Epithelial cell of proximal tubule (primary cell): ENCODE measurements around the gene SEMA6D. TPM values are rescaled to one million over a fixed set of nuclear protein-coding genes. Genes with fewer than 3 reads are reported as not detected.
A peak's percentile ranks its signal among the peaks of the same experiment; 100 is the strongest.

Experiments used
- DNase-seq: peaks from one replicate; pipeline ENCODE4 v3.0.0-alpha.2; 2011; ENCODE audit warnings: low read depth
- H3K4me3 ChIP-seq: 2 replicates; pipeline ENCODE4 v1.5.1; 2011; ENCODE audit warnings: low read depth, mild to moderate bottlenecking, low read length
- total RNA-seq: library from RNA; depleted of rRNA; stranded (reverse); fragments of >200 nt; gene quantifications from 2 replicates; pipeline ENCODE4 v1.2.3, GENCODE V29; 2015
- TF ChIP-seq, protein P1 (sequence below): conservative IDR thresholded peaks from 2 replicates; pipeline ENCODE4 v1.5.1; 2012; ENCODE audit warnings: low read depth, mild to moderate bottlenecking, low read length

SEMA6D gene
- total RNA-seq, 1 donor from 2014 or later: 2.6 TPM

- H3K4me3 ChIP-seq: no peak overlapping the region
- TF ChIP-seq, protein P1, sequence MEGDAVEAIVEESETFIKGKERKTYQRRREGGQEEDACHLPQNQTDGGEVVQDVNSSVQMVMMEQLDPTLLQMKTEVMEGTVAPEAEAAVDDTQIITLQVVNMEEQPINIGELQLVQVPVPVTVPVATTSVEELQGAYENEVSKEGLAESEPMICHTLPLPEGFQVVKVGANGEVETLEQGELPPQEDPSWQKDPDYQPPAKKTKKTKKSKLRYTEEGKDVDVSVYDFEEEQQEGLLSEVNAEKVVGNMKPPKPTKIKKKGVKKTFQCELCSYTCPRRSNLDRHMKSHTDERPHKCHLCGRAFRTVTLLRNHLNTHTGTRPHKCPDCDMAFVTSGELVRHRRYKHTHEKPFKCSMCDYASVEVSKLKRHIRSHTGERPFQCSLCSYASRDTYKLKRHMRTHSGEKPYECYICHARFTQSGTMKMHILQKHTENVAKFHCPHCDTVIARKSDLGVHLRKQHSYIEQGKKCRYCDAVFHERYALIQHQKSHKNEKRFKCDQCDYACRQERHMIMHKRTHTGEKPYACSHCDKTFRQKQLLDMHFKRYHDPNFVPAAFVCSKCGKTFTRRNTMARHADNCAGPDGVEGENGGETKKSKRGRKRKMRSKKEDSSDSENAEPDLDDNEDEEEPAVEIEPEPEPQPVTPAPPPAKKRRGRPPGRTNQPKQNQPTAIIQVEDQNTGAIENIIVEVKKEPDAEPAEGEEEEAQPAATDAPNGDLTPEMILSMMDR: no peak
- DNase-seq: no peak
These were observed 8.6 kb downstream of the SEMA6D start for GRCh38 chr15:47725906-47726305.

DNA sequence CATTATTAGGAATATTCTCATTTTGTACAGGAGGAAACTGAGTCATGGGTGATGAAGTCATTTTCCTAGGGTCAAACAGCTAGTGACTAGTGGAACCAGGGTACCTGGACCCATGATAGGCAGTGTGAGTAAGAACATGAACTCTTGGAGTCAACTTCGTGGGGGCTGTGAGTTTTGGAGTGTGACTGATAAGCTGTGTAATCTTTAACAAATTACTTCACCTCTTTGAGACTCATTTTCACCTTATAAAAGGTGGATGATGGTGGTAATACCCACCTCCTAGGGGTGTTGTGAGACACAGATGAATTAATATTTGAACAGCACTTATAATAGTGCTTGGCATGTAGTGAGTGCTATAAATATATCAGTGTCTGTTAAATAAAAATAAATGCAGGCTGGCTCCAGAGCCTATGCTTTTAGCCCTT, 9.1 kb downstream of the SEMA6D start:
- peak; percentile 48 for DNase-seq
- TF ChIP-seq, protein P1: no peak
- H3K4me3 ChIP-seq: no peak overlapping the region

DNA sequence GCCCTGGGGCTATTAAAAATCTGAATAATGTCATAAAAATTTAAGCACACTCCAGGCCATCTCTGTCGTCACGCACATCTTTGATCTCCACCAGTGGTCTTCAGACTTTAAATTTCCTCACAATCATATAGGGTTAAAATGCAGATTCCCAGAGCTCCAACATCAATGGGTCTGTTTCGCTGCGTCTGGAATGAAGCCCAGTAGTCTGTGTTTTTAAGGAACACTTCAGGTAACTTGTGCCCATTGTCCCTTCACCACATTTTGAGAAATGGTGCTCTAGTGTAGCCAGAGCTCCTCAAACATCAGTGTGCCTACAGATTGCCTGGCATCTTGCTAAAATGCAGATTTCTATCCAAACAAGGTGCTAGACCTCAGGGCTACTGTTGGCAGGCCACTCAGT, 9.8 kb downstream of the SEMA6D start:
- H3K4me3 ChIP-seq: no peak overlapping the region
- no peak for DNase-seq
- TF ChIP-seq, protein P1: no peak

DNA sequence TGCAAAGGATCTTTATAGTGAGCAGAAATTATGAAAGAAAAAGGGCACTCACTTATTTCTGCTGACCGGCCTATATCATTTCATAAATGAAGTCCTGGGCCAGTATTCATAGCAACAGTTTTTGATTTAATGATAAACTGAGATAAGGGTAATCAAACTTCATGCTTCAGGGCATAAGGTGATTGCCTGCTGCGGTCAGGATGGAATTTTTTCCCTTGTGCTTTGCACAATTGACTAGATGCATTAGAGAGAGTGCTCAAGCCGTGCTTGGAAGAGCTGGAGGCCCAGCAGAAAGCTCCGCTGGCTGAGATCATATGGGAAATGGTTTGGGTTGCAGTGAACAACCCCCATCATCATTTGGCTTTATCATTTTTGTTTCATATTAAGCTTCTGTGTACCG, 10.4 kb downstream of the SEMA6D start:
- TF ChIP-seq, protein P1: no peak
- H3K4me3 ChIP-seq: no peak overlapping the region
- no peak for DNase-seq

DNA sequence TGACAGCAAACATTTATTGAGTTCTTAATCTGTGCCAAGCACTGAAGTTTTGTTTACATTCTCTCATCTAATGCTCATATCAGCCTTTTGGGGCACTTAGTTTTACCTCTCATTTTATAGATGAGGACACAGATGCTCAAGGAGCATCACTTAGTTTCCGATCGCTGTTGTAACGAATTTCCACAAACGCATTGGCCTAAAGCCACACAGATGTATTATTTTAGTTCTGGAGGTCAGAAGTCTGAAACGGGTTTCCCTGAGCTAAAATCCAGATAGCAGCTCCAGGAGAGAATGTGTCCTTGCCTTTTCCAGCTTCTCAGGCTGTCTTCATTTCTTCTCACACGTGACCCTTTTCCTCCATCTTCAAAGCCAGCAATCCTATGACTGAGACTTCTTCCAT, 11.1 kb downstream of the SEMA6D start:
- no peak overlapping the region for H3K4me3 ChIP-seq
- DNase-seq: no peak
- TF ChIP-seq, protein P1: no peak

DNA sequence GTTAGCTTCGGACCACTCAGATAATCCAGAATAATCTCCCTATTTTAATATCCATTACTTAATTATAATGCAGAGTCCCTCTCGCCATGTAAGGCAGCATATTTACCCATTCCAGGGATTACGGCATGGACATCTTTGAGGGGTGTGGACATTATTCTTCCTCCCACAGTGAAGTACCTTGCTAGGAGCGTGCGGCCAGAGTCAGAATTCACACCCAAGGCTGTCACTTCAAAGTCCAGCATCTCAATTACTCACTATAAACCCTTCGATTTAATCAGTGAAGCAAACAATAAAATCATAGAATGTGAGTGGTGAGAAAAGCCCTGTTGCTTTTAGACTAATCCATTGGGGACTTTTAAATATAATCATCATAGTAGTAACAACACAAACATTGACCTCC, 11.6 kb downstream of the SEMA6D start:
- DNase-seq: no peak
- TF ChIP-seq, protein P1: no peak
- no peak overlapping the region for H3K4me3 ChIP-seq

- DNase-seq: no peak
- no peak overlapping the region for H3K4me3 ChIP-seq
- TF ChIP-seq, protein P1: no peak
These were observed 13.9 kb downstream of the SEMA6D start for GRCh38 chr15:47731230-47731629.
